GM18861 (cell line): Measurements from ENCODE around the gene TMEM132D.

Experiments
- ATAC-seq: cut with Tn5 transposase; IDR thresholded peaks from one replicate; pipeline ENCODE4 v1.9.1; 2021; ENCODE audit not compliant: unreplicated experiment

The TMEM132D gene

GRCh38 chr12:129605666-129606065 lies 298.2 kb downstream of the TMEM132D start:
- no peak for ATAC-seq

- no peak for ATAC-seq
Observed at GRCh38 chr12:129604506-129604905, 299.3 kb downstream of the TMEM132D start.

GRCh38 chr12:129599406-129599805 lies 304.4 kb downstream of the TMEM132D start:
- no peak for ATAC-seq

- no peak for ATAC-seq
Observed at GRCh38 chr12:129594098-129594497, 309.7 kb downstream of the TMEM132D start.

- no peak for ATAC-seq
Observed at GRCh38 chr12:129592449-129592848, 311.4 kb downstream of the TMEM132D start.

- ATAC-seq, result no peak
Observed at GRCh38 chr12:129589503-129589902, 314.3 kb downstream of the TMEM132D start.

GRCh38 chr12:129588142-129588541 lies 315.7 kb downstream of the TMEM132D start:
- no peak for ATAC-seq

- ATAC-seq, result no peak
Observed at GRCh38 chr12:129585296-129585695, 318.5 kb downstream of the TMEM132D start.

- no peak for ATAC-seq
Observed at GRCh38 chr12:129579879-129580278, 323.9 kb downstream of the TMEM132D start.

GRCh38 chr12:129571901-129572494 lies 331.8 kb downstream of the TMEM132D start:
- no peak for ATAC-seq

GRCh38 chr12:129570796-129571400 lies 332.9 kb downstream of the TMEM132D start:
- no peak for ATAC-seq

- no peak for ATAC-seq
Observed at GRCh38 chr12:129566800-129567199, 337.0 kb downstream of the TMEM132D start.

GRCh38 chr12:129564768-129565167 lies 339.1 kb downstream of the TMEM132D start:
- no peak for ATAC-seq

- ATAC-seq, result no peak
Observed at GRCh38 chr12:129563266-129563665, 340.6 kb downstream of the TMEM132D start.

- ATAC-seq, result no peak
Observed at GRCh38 chr12:129561304-129561703, 342.5 kb downstream of the TMEM132D start.

- no peak for ATAC-seq
Observed at GRCh38 chr12:129559776-129560175, 344.0 kb downstream of the TMEM132D start.

GRCh38 chr12:129558036-129558435 lies 345.8 kb downstream of the TMEM132D start:
- no peak for ATAC-seq

- ATAC-seq, result no peak
Observed at GRCh38 chr12:129556082-129556481, 347.7 kb downstream of the TMEM132D start.

GRCh38 chr12:129552996-129553750 lies 350.7 kb downstream of the TMEM132D start:
- no peak for ATAC-seq

- no peak for ATAC-seq
Observed at GRCh38 chr12:129551441-129551840, 352.4 kb downstream of the TMEM132D start.

GRCh38 chr12:129550353-129550752 lies 353.5 kb downstream of the TMEM132D start:
- no peak for ATAC-seq

- no peak for ATAC-seq
Observed at GRCh38 chr12:129549656-129550055, 354.2 kb downstream of the TMEM132D start.
